ENCODE data around the gene MKRN2. TPM values are rescaled to one million over a fixed set of nuclear protein-coding genes. Genes with fewer than 3 reads are reported as not detected.
"Not testable (repeated sequence)": the region's sequence is repeated elsewhere in the genome, so short reads cannot be mapped to it uniquely, and the experiment has no call there.

MKRN2 gene
- total RNA-seq, 2 experiments from 2014 or later: 20.8 to 20.9 TPM

DNA sequence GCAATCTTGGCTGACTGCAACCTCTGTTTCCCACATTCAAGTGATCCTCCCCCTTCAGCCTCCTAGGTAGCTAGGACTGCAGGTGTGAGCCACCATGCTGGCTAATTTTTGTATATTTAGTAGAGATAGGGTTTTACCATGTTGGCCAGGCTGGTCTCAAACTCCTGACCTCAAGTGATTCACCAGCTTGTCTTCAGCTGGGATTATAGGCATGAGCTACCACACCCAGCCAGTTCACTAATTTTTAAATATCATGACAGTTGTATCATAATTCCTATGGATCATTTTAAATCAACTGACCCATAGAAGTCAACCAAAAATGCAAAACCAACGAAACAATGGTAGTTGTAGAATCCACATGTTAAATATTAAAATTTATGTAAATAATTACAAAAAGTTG is 71.9 kb downstream of the MKRN2 start:
- H3K27me3 Mint-ChIP-seq: no peaks in the 10 kb centered on the region
- no peak overlapping the region for H3K4me3 Mint-ChIP-seq
- CTCF ChIA-PET: interaction anchor here (0.7 kb wide), 1 partner anchor 36 kb away, joined by 3 read pairs; no protein-coding TSS in a partner anchor
- POLR2A ChIA-PET: no interaction called here
- no peaks in the 10 kb centered on the region for H3K9me3 Mint-ChIP-seq
- DNase-seq: no peak
- H3K27ac Mint-ChIP-seq: no peak overlapping the region
- H3K4me1 Mint-ChIP-seq: peaks cover 27% of the 10 kb centered on the region
- peaks cover 6% of the 10 kb centered on the region for H3K36me3 Mint-ChIP-seq (ENCODE audit: low read depth)

DNA sequence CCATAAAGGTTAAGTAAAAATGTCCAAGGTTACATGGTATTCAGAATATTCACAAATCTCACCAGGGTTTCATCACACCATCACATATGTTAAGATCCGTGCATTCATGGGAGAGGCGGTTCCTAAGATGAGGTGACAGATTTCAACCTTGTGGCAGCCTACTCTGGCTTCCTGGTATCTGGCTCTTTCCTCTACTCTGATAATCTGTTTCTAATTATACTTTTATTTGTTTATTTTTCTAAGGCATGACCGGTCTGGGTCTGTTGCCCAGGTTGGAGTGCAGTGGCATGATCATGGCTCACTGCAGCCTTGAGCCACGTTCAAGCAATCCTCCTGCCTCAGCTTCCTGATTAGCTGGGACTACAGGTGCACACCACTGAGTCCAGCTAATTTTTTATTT is 72.7 kb downstream of the MKRN2 start:
- Mint-ChIP-seq H3K27ac (no peak overlapping the region), H3K36me3 (ENCODE audit: low read depth) (peaks cover 9% of the 10 kb centered on the region), H3K4me1 (peaks cover 25% of the 10 kb centered on the region), H3K27me3 (no peaks in the 10 kb centered on the region), H3K9me3 (no peaks in the 10 kb centered on the region), H3K4me3 (no peak overlapping the region)
- CTCF ChIA-PET: interaction anchor here (0.6 kb wide), 1 partner anchor 13 kb away, joined by 3 read pairs; no protein-coding TSS in a partner anchor
- POLR2A ChIA-PET: interaction anchor here (0.6 kb wide), 1 partner anchor 17 kb away, joined by 3 read pairs; no protein-coding TSS in a partner anchor
- DNase-seq: no peak

DNA sequence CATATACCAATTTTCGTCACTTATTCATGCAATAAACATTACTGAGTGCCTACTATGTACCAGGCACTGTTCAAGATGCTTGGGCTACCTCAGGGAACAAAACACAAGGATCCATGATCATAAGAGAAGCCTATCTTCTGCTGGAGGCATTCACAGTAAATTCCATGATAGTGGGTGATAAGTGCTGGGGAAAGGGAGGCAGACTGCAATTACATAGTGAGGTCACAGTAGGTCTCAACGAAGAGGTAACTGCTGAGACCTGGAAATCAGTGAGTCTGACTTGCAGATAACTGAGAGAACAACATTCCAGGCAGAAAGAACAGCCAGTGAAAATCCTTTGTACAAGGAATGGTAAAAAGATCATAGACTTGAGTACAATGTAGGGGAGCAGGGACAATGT is 73.4 kb downstream of the MKRN2 start:
- H3K36me3 Mint-ChIP-seq (ENCODE audit: low read depth): peaks cover 9% of the 10 kb centered on the region
- no peak for DNase-seq
- no peak overlapping the region for H3K4me3 Mint-ChIP-seq
- no peaks in the 10 kb centered on the region for H3K27me3 Mint-ChIP-seq
- H3K9me3 Mint-ChIP-seq: no peaks in the 10 kb centered on the region
- POLR2A ChIA-PET: interaction anchor here (0.6 kb wide), 1 partner anchor 16 kb away, joined by 3 read pairs; no protein-coding TSS in a partner anchor
- CTCF ChIA-PET: no interaction called here
- H3K27ac Mint-ChIP-seq: no peak overlapping the region
- H3K4me1 Mint-ChIP-seq: peaks cover 22% of the 10 kb centered on the region

DNA sequence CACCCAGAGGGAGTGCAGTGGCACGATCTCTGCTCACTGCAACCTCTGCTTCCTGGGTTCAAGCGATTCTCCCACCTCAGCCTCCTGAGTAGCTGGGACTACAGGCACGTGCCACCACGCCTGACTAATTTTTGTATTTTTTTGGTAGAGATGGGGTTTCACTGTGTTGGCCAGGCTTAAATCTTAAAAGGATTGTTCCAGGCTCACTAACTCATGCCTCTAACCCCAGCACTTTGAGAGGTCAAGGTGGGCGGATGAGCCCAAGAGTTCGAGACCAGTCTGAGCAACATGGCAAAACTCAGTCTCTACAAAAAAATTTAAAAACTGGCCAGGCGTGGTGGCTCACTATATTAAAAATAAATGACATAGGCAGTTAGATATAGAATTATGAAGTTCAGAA is 74.0 kb downstream of the MKRN2 start:
- H3K36me3 Mint-ChIP-seq (ENCODE audit: low read depth); H3K4me3 Mint-ChIP-seq; H3K27ac Mint-ChIP-seq; POLR2A ChIA-PET; H3K9me3 Mint-ChIP-seq; H3K27me3 Mint-ChIP-seq; CTCF ChIA-PET; DNase-seq: not testable (repeated sequence)
- peaks cover 17% of the 10 kb centered on the region for H3K4me1 Mint-ChIP-seq

DNA sequence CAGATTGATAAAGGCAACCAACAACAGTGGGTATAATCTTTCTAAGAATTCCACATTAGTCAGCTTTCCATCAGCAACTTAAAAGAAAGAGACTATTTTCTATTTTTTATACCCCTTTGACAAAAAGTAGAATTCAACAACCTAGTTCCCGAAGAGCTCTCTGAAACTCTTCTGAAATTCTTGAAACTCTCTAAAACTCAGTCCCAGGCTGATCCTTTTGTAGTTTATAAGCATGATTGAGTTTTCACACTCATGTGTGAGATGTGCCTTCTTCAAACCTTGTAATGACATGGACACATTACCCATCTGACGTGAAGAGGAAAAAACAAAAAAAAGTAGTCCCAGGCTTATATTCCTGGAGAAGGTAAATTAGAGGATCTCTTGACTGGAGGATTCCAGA is 75.6 kb downstream of the MKRN2 start:
- Mint-ChIP-seq H3K4me3 (no peak overlapping the region), H3K27me3 (no peaks in the 10 kb centered on the region), H3K36me3 (ENCODE audit: low read depth) (peaks cover 12% of the 10 kb centered on the region), H3K4me1 (peaks cover 10% of the 10 kb centered on the region), H3K27ac (no peak overlapping the region), H3K9me3 (no peaks in the 10 kb centered on the region)
- DNase-seq: no peak
- ChIA-PET POLR2A (interaction anchor here (0.6 kb wide), 1 partner anchor 149 kb away, joined by 3 read pairs; no protein-coding TSS in a partner anchor), CTCF (no interaction called here)

DNA sequence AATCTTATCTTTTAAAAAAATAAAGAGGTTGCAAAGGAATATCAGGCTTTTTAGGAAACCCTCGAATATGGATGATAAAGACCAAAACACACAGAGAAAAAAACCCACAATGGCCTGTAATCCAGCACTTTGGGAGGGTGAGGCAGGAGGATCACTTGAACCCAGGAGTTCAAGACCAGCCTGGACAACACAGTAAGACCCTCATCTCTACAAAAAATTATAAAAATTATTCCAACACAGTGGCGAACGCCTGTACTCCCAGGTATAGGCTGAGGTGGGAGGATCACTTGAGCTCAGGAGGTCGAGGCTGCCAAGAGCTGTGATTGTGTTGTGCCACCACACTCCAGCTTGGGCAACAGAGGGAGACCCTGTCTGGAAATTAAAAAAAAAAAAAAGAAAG is 76.2 kb downstream of the MKRN2 start:
- no peaks in the 10 kb centered on the region for H3K27me3 Mint-ChIP-seq
- no peak overlapping the region for H3K4me3 Mint-ChIP-seq
- peaks cover 16% of the 10 kb centered on the region for H3K36me3 Mint-ChIP-seq (ENCODE audit: low read depth)
- ChIA-PET CTCF (no interaction called here), POLR2A (interaction anchor here (0.6 kb wide), 1 partner anchor 150 kb away, joined by 3 read pairs; no protein-coding TSS in a partner anchor)
- no peaks in the 10 kb centered on the region for H3K9me3 Mint-ChIP-seq
- peaks cover 9% of the 10 kb centered on the region for H3K4me1 Mint-ChIP-seq
- no peak overlapping the region for H3K27ac Mint-ChIP-seq
- no peak for DNase-seq

Other genes with a start within 250 kb of the MKRN2 start
- 10 to 100 TPM; 10.4 to 11.5 TPM for gene TSEN2, start 72.6 kb upstream of the MKRN2 start, total RNA-seq
- gene MKRN2OS, start 11.6 kb upstream of the MKRN2 start, total RNA-seq: not detected
- 10 to 100 TPM; 90.1 to 90.9 TPM for gene RAF1, start 107.0 kb downstream of the MKRN2 start, total RNA-seq
- not detected for gene TMEM40, start 202.2 kb downstream of the MKRN2 start, total RNA-seq
- gene CAND2, start 239.6 kb downstream of the MKRN2 start, total RNA-seq: under 1 TPM; 0.84 to 0.98 TPM